ENCODE measurements around the gene VAV2.

The VAV2 gene

GRCh38 chr9:133794016-133794760 lies 197.9 kb downstream of the VAV2 start:
- Histone ChIP-seq H3K4me1 (ENCODE audit: control insufficient read depth in 1 of 2, insufficient read depth in 1 of 2, low read depth in 1 of 2, low read length in 1 of 2) (no peaks in the 10 kb centered on the region), H3K36me3 (no peaks in the 10 kb centered on the region), H3K27me3 (peaks cover 13% of the 10 kb centered on the region), H3K9me3 (no peaks in the 10 kb centered on the region), H3K4me3 (ENCODE audit: low read depth in 1 of 2, low read length in 1 of 2) (no peak overlapping the region), H3K27ac (no peak overlapping the region)
- no peak for TF ChIP-seq CTCF (IDR thresholded peaks at IDR 0.05)

GRCh38 chr9:133793471-133793870 lies 198.7 kb downstream of the VAV2 start:
- Histone ChIP-seq H3K36me3 (no peaks in the 10 kb centered on the region), H3K27me3 (peaks cover 20% of the 10 kb centered on the region), H3K4me1 (ENCODE audit: control insufficient read depth in 1 of 2, insufficient read depth in 1 of 2, low read depth in 1 of 2, low read length in 1 of 2) (no peaks in the 10 kb centered on the region), H3K9me3 (no peaks in the 10 kb centered on the region), H3K4me3 (ENCODE audit: low read depth in 1 of 2, low read length in 1 of 2) (no peak overlapping the region), H3K27ac (no peak overlapping the region)
- no peak for TF ChIP-seq CTCF (IDR thresholded peaks at IDR 0.05)

- Histone ChIP-seq H3K36me3 (no peaks in the 10 kb centered on the region), H3K4me1 (ENCODE audit: control insufficient read depth in 1 of 2, insufficient read depth in 1 of 2, low read depth in 1 of 2, low read length in 1 of 2) (no peaks in the 10 kb centered on the region), H3K27me3 (peaks cover 25% of the 10 kb centered on the region), H3K9me3 (no peaks in the 10 kb centered on the region), H3K4me3 (ENCODE audit: low read depth in 1 of 2, low read length in 1 of 2) (no peak overlapping the region), H3K27ac (no peak overlapping the region)
- TF ChIP-seq CTCF (IDR thresholded peaks at IDR 0.05) = peak; percentile 77
Measured at GRCh38 chr9:133792721-133793470, 199.2 kb downstream of the VAV2 start.

- Histone ChIP-seq H3K9me3 (no peaks in the 10 kb centered on the region), H3K27ac (no peak overlapping the region), H3K4me1 (ENCODE audit: control insufficient read depth in 1 of 2, insufficient read depth in 1 of 2, low read depth in 1 of 2, low read length in 1 of 2) (no peaks in the 10 kb centered on the region), H3K27me3 (peaks cover 31% of the 10 kb centered on the region), H3K4me3 (ENCODE audit: low read depth in 1 of 2, low read length in 1 of 2) (no peak overlapping the region), H3K36me3 (no peaks in the 10 kb centered on the region)
- no peak for TF ChIP-seq CTCF (IDR thresholded peaks at IDR 0.05)
Measured at GRCh38 chr9:133791735-133792649, 200.1 kb downstream of the VAV2 start.

- Histone ChIP-seq H3K27ac (no peak overlapping the region), H3K36me3 (no peaks in the 10 kb centered on the region), H3K4me3 (ENCODE audit: low read depth in 1 of 2, low read length in 1 of 2) (no peak overlapping the region), H3K4me1 (ENCODE audit: control insufficient read depth in 1 of 2, insufficient read depth in 1 of 2, low read depth in 1 of 2, low read length in 1 of 2) (no peaks in the 10 kb centered on the region), H3K9me3 (no peaks in the 10 kb centered on the region), H3K27me3 (peaks cover 31% of the 10 kb centered on the region)
- TF ChIP-seq CTCF (IDR thresholded peaks at IDR 0.05) = no peak
Measured at GRCh38 chr9:133791069-133791468, 201.1 kb downstream of the VAV2 start.
